ENCODE results near the gene CCM2L. TPM values are rescaled to one million over a fixed set of nuclear protein-coding genes. Genes with fewer than 3 reads are reported as not detected.

Gene CCM2L
- total and polyA plus RNA-seq, 7 donors = 3.3 to 7.3 (median 4.0) TPM

- H3K36me3 ChIP-seq (ENCODE audit: insufficient read depth in 1 of 2, low read depth in 1 of 2) = no peaks in the 10 kb centered on the region
- no peak for TF ChIP-seq CTCF (IDR thresholded peaks at IDR 0.05)
- H3K4me1 ChIP-seq = no peaks in the 10 kb centered on the region
- H3K9me3 ChIP-seq = no peaks in the 10 kb centered on the region
- WGBS, 3 donors = 87 to 88% (median 88%) methylated on average over 6 of the region's 6 CpGs
- ATAC-seq (no peak), DNase-seq (no peak)
- no peak overlapping the region for H3K27ac ChIP-seq
- intact Hi-C loops (cut with DNase I) = no loop called here
- peaks cover 0 to 39% (median 1%) of the 10 kb centered on the region in 3 donors for H3K27me3 ChIP-seq (ENCODE audit: insufficient read depth in 3 of 3, low read length in 2 of 3)
- no peak overlapping the region for H3K4me3 ChIP-seq
Measured at GRCh38 chr20:32024683-32025295, 14.6 kb downstream of the CCM2L start.

- H3K9me3 ChIP-seq = no peaks in the 10 kb centered on the region
- H3K27me3 ChIP-seq (ENCODE audit: insufficient read depth in 3 of 3, low read length in 2 of 3) = peaks cover 0 to 15% (median 1%) of the 10 kb centered on the region in 3 donors
- intact Hi-C loops (cut with DNase I) = no loop called here
Measured at GRCh38 chr20:32027643-32028042, 17.4 kb downstream of the CCM2L start.

GRCh38 chr20:32028647-32029372 is 18.6 kb downstream of the CCM2L start:
- Histone ChIP-seq H3K9me3 (no peaks in the 10 kb centered on the region), H3K4me1 (no peaks in the 10 kb centered on the region), H3K27me3 (ENCODE audit: insufficient read depth in 3 of 3, low read length in 2 of 3) (peaks cover 0 to 22% (median 1%) of the 10 kb centered on the region in 3 donors), H3K36me3 (ENCODE audit: insufficient read depth in 1 of 2, low read depth in 1 of 2) (no peaks in the 10 kb centered on the region), H3K27ac (no peak overlapping the region), H3K4me3 (no peak overlapping the region)
- ATAC-seq (no peak), DNase-seq (no peak)
- 34 to 41% (median 41%) methylated on average over 12 of the region's 12 CpGs for WGBS, 3 donors
- intact Hi-C loops (cut with DNase I) = no loop called here
- TF ChIP-seq CTCF (IDR thresholded peaks at IDR 0.05) = no peak

More at GRCh38 chr20:32027643-32028042, 17.4 kb downstream of the CCM2L start:
- H3K4me3 ChIP-seq = no peak overlapping the region
- TF ChIP-seq CTCF (IDR thresholded peaks at IDR 0.05) = no peak
- WGBS, 3 donors = 88 to 93% (median 91%) methylated on average over 3 of the region's 3 CpGs
- no peaks in the 10 kb centered on the region for H3K36me3 ChIP-seq (ENCODE audit: insufficient read depth in 1 of 2, low read depth in 1 of 2)
- DNase-seq (no peak), ATAC-seq (no peak)
- no peak overlapping the region for H3K27ac ChIP-seq
- no peaks in the 10 kb centered on the region for H3K4me1 ChIP-seq

GRCh38 chr20:32029561-32029960 is 19.3 kb downstream of the CCM2L start:
- H3K27ac ChIP-seq = no peak overlapping the region
- WGBS, 3 donors = 76 to 78% (median 77%) methylated on average over 11 of the region's 11 CpGs
- intact Hi-C loops (cut with DNase I) = no loop called here
- ATAC-seq (no peak), DNase-seq (no peak)
- H3K27me3 ChIP-seq (ENCODE audit: insufficient read depth in 3 of 3, low read length in 2 of 3) = peaks cover 0 to 25% (median 1%) of the 10 kb centered on the region in 3 donors
- no peaks in the 10 kb centered on the region for H3K36me3 ChIP-seq (ENCODE audit: insufficient read depth in 1 of 2, low read depth in 1 of 2)
- H3K9me3 ChIP-seq = no peaks in the 10 kb centered on the region
- no peak for TF ChIP-seq CTCF (IDR thresholded peaks at IDR 0.05)
- H3K4me3 ChIP-seq = no peak overlapping the region
- H3K4me1 ChIP-seq = no peaks in the 10 kb centered on the region

All from psoas muscle (tissue), 8 donors.